Esophagus muscularis mucosa (tissue), 4 donors: ENCODE data around the gene UGT1A3. TPM values are rescaled to one million over a fixed set of nuclear protein-coding genes. Genes with fewer than 3 reads are reported as not detected.

Experiments
- DNase-seq: peaks from one replicate; pipeline ENCODE4 v3.0.0-alpha.2; 2017; ENCODE audit errors: extremely low spot score
- H3K27ac ChIP-seq, 4 donors: fragments of 200-600 bp; sonication (generic); replicated peaks in 1 of 4; 1 replicate in 3 of 4; 2 replicates in 1 of 4; pipeline ENCODE4 v1.5.1; 2016 to 2019; ENCODE audit warnings: mild to moderate bottlenecking in 1 of 4
- H3K27me3 ChIP-seq, 4 donors: fragments of 200-600 bp; sonication (generic); one replicate each; pipeline versions ENCODE4 v1.5.1 to v1.6.0; 2016 to 2019
- H3K36me3 ChIP-seq, 4 donors: fragments of 200-600 bp; sonication (generic); one replicate each; pipeline ENCODE4 v1.5.1; 2016 to 2019
- H3K4me1 ChIP-seq, 4 donors: fragments of 200-600 bp; sonication (generic); one replicate each; pipeline ENCODE4 v1.5.1; 2016 to 2019
- H3K4me3 ChIP-seq, 4 donors: fragments of 200-600 bp; sonication (generic); 1 replicate in 2 of 4; 2 replicates in 2 of 4; pipeline ENCODE4 v1.5.1; 2016 to 2019; ENCODE audit warnings: mild to moderate bottlenecking in 4 of 4, moderate library complexity in 1 of 4
- H3K9me3 ChIP-seq, 4 donors: fragments of 200-600 bp; sonication (generic); 1 replicate in 3 of 4; 2 replicates in 1 of 4; pipeline ENCODE4 v1.5.1; 2016 to 2019
- EP300 ChIP-seq: sonication (generic); formaldehyde crosslinking; IDR thresholded peaks from one replicate; pipeline ENCODE4 v1.6.1; 2017; ENCODE audit warnings: antibody characterized with exemption
- POLR2A ChIP-seq: fragments of 450-650 bp; IDR thresholded peaks from one replicate; pipeline ENCODE4 v1.6.1; 2017; ENCODE audit warnings: antibody characterized with exemption, moderate library complexity, mild to moderate bottlenecking, low read depth
- POLR2AphosphoS5 ChIP-seq, 2 donors: sonication (generic); formaldehyde crosslinking; IDR thresholded peaks; one replicate each; pipeline ENCODE4 v1.6.1; 2017; ENCODE audit warnings: antibody characterized with exemption in 2 of 2
- WGBS: methylation state at CpG from one replicate; pipeline ENCODE4 v1.1.5; 2018; 5-methylcytosine and 5-hydroxymethylcytosine counted together
- intact Hi-C: fragments of 100-400 bp; cut with DNase I; formaldehyde crosslinking; loops from one replicate; pipeline ENCODE4 v1.15.1; 2023
- total RNA-seq, 4 donors: library from RNA; depleted of rRNA; stranded (reverse); fragments of >200 nt; gene quantifications; one replicate each; pipeline versions ENCODE4 v1.1.0 to v1.2.1, GENCODE V29; 2016
- TF ChIP-seq, protein P1 (sequence below), 3 experiments: fragments of 200-600 bp in 2 of 3; fragments of 450-650 bp in 1 of 3; sonication (generic) in 2 of 3; IDR thresholded peaks; one replicate each; pipeline ENCODE4 v1.5.1; 2017 to 2019; ENCODE audit warnings: antibody characterized with exemption in 3 of 3, mild to moderate bottlenecking in 2 of 3, moderate library complexity in 1 of 3

UGT1A3 gene
- total RNA-seq, 4 donors from 2014 or later, result not detected

DNA sequence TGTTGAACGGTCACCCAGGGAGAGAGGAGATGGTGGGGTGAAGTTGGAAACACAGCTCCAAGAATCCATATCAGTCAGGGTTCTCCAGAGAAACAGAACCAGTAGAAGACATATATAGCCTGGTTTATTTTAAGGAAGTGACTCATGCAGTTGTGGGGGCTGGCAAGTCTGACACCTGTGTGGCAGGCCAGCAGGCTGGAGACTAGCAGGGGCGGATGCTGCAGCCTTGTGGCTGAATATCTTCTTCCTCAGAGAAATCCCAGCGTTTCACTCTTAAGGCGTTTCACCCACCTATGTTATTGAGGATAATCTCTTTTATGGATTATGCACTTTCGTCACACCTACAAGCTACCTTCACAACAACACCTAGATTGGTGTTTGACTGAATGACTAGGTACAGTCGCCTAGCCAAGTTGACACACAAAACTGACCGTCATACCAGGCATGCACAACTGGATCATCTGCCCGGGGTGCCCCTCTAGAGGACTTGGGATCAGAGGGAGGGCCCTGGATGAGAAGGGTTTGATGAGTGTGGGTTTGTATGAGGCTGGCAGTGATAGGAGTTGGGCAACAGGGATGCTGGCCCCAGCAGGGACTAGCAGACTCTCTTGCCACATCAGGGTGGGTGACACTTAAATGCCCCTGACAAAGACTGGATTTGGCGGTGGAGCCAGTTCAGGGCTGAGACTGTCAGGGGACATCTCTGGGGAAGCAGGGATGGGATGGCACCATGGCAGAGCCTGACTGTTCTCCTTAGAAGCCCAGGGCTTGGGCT lies 72.7 kb downstream of the UGT1A3 start:
- Histone ChIP-seq H3K4me3 (no peak overlapping the region), H3K36me3 (no peaks in the 10 kb centered on the region), H3K9me3 (no peaks in the 10 kb centered on the region), H3K4me1 (no peaks in the 10 kb centered on the region), H3K27ac (no peak overlapping the region), H3K27me3 (no peaks in the 10 kb centered on the region)
- TF ChIP-seq POLR2AphosphoS5 (IDR thresholded peaks at IDR 0.05), result no peak
- TF ChIP-seq EP300, result no peak
- peak; percentile 55 for DNase-seq
- intact Hi-C loops, result no loop called here
- 82% methylated on average over 9 of the region's 9 CpGs for WGBS

- DNase-seq, result peak; percentile 74
- H3K9me3 ChIP-seq, result no peaks in the 10 kb centered on the region
- H3K4me3 ChIP-seq, result no peak overlapping the region
- TF ChIP-seq POLR2A (no peak), EP300 (no peak)
- TF ChIP-seq, protein P1, sequence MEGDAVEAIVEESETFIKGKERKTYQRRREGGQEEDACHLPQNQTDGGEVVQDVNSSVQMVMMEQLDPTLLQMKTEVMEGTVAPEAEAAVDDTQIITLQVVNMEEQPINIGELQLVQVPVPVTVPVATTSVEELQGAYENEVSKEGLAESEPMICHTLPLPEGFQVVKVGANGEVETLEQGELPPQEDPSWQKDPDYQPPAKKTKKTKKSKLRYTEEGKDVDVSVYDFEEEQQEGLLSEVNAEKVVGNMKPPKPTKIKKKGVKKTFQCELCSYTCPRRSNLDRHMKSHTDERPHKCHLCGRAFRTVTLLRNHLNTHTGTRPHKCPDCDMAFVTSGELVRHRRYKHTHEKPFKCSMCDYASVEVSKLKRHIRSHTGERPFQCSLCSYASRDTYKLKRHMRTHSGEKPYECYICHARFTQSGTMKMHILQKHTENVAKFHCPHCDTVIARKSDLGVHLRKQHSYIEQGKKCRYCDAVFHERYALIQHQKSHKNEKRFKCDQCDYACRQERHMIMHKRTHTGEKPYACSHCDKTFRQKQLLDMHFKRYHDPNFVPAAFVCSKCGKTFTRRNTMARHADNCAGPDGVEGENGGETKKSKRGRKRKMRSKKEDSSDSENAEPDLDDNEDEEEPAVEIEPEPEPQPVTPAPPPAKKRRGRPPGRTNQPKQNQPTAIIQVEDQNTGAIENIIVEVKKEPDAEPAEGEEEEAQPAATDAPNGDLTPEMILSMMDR (IDR thresholded peaks at IDR 0.05), result no peak
- intact Hi-C loops, result no loop called here
- no peaks in the 10 kb centered on the region for H3K36me3 ChIP-seq
- WGBS, result 86% methylated on average over 2 of the region's 3 CpGs
- no peaks in the 10 kb centered on the region for H3K4me1 ChIP-seq
- peaks cover 0 to under 1% (median 0%) of the 10 kb centered on the region in 4 donors for H3K27me3 ChIP-seq
- no peak overlapping the region for H3K27ac ChIP-seq
Measured at GRCh38 chr2:233802132-233802815, 73.4 kb downstream of the UGT1A3 start.

DNA sequence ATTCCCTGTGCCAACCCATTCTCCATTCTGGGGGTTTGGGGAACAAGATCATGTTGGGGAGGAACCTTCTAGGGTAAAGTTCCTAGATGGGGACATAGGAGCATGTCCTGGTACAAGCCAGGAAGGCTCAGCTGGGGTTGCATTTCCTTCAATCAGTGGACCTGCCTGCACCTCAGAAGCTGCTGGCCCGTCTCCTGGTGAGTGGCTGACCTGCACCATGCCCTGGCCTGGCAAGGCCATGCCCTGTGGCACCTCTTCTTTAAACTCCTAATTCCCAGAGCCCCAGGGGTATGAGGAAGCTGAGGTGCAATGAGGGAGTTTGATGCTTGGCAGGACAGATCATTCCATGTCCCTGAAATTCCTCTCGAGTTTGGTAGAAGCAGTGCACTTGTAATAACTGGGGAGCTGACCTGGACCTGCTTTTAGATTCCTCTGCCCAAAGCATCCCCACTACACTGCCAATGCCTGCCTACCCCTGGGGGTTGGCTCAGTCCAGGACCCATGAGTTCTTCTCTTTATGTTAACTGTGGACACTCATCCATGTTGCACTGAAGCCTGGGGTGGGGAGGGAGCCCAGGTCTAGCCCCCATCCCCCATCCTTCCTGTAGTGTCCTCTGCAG lies 74.6 kb downstream of the UGT1A3 start:
- no peaks in the 10 kb centered on the region for H3K9me3 ChIP-seq
- no peak overlapping the region for H3K27ac ChIP-seq
- intact Hi-C loops, result no loop called here
- peaks cover 0 to 12% (median 0%) of the 10 kb centered on the region in 4 donors for H3K27me3 ChIP-seq
- 89% methylated on average over 2 of the region's 2 CpGs for WGBS
- H3K4me1 ChIP-seq, result no peaks in the 10 kb centered on the region
- no peaks in the 10 kb centered on the region for H3K36me3 ChIP-seq
- DNase-seq, result no peak
- TF ChIP-seq, protein P1 (IDR thresholded peaks at IDR 0.05), result no peak
- TF ChIP-seq POLR2A, result no peak
- no peak for TF ChIP-seq EP300
- TF ChIP-seq POLR2AphosphoS5 (IDR thresholded peaks at IDR 0.05), result no peak
- H3K4me3 ChIP-seq, result no peak overlapping the region

GRCh38 chr2:233803994-233804393 lies 75.2 kb downstream of the UGT1A3 start:
- H3K4me1 ChIP-seq, result no peaks in the 10 kb centered on the region
- H3K9me3 ChIP-seq, result no peaks in the 10 kb centered on the region
- intact Hi-C loops, result no loop called here
- no peak overlapping the region for H3K4me3 ChIP-seq
- H3K36me3 ChIP-seq, result no peaks in the 10 kb centered on the region
- TF ChIP-seq POLR2AphosphoS5 (IDR thresholded peaks at IDR 0.05) (no peak), POLR2A (no peak), EP300 (no peak)
- TF ChIP-seq, protein P1 (IDR thresholded peaks at IDR 0.05), result no peak
- peak; percentile 90 for DNase-seq
- 46% methylated on average over 4 of the region's 8 CpGs for WGBS
- peaks cover 0 to 16% (median 0%) of the 10 kb centered on the region in 4 donors for H3K27me3 ChIP-seq
- no peak overlapping the region for H3K27ac ChIP-seq

GRCh38 chr2:233807215-233807865 lies 78.5 kb downstream of the UGT1A3 start:
- no peaks in the 10 kb centered on the region for H3K36me3 ChIP-seq
- no peak overlapping the region for H3K27ac ChIP-seq
- intact Hi-C loops, result no loop called here
- peaks cover 0 to 16% (median 0%) of the 10 kb centered on the region in 4 donors for H3K27me3 ChIP-seq
- H3K4me3 ChIP-seq, result no peak overlapping the region
- H3K4me1 ChIP-seq, result no peaks in the 10 kb centered on the region
- TF ChIP-seq EP300, result no peak
- TF ChIP-seq POLR2A, result no peak
- no peak for TF ChIP-seq POLR2AphosphoS5 (IDR thresholded peaks at IDR 0.05)
- TF ChIP-seq, protein P1 (IDR thresholded peaks at IDR 0.05), result no peak
- no peak for DNase-seq
- WGBS, result 68% methylated on average over 8 of the region's 12 CpGs
- H3K9me3 ChIP-seq, result no peaks in the 10 kb centered on the region
